K562 (cell line): ENCODE results near the gene COMP. TPM values are rescaled to one million over a fixed set of nuclear protein-coding genes. Genes with fewer than 3 reads are reported as not detected.
A peak's percentile ranks its signal among the peaks of the same experiment; 100 is the strongest.

Source experiments
- ARID4B ChIP-seq: sonication (generic); formaldehyde crosslinking; IDR thresholded peaks from 2 replicates; pipeline ENCODE4 v1.8.0; 2022; ENCODE audit warnings: mild to moderate bottlenecking, missing genetic modification reagents
- BRD9 ChIP-seq: fragments of 450-650 bp; IDR thresholded peaks from 2 replicates; pipeline ENCODE4 v1.6.1; 2018; ENCODE audit warnings: low read depth; ENCODE audit not compliant: partially characterized antibody
- CTCFL ChIP-seq: IDR thresholded peaks from 2 replicates; pipeline ENCODE4 v1.6.1; 2011; ENCODE audit warnings: borderline replicate concordance, low read depth, mild to moderate bottlenecking, moderate library complexity, low read length; ENCODE audit not compliant: insufficient read depth, poor library complexity, severe bottlenecking
- GTF3C2 ChIP-seq: IDR thresholded peaks from 3 replicates; pipeline ENCODE4 v1.6.1; 2011; ENCODE audit warnings: borderline replicate concordance, mild to moderate bottlenecking, moderate library complexity; ENCODE audit not compliant: insufficient read length; ENCODE audit errors: extremely low read depth
- NFXL1 ChIP-seq: fragments of 450-650 bp; formaldehyde crosslinking; IDR thresholded peaks from 2 replicates; pipeline ENCODE4 v1.4.0; 2021; ENCODE audit warnings: mild to moderate bottlenecking
- NKRF ChIP-seq: fragments of 450-650 bp; IDR thresholded peaks from 2 replicates; pipeline ENCODE4 v1.6.1; 2016; ENCODE audit warnings: borderline replicate concordance
- NONO ChIP-seq, 2 experiments: fragments of 200-400 bp in 1 of 2; fragments of 450-650 bp in 1 of 2; formaldehyde crosslinking in 1 of 2; IDR thresholded peaks; 2 replicates each; pipeline ENCODE4 v1.6.1; 2017; ENCODE audit warnings: low read depth in 2 of 2, mild to moderate bottlenecking in 2 of 2, moderate library complexity in 2 of 2, low read length in 1 of 2
- SIX5 ChIP-seq, 2 experiments: IDR thresholded peaks; 2 replicates each; pipeline ENCODE4 v1.6.1; 2011; ENCODE audit warnings: low read length in 2 of 2, borderline replicate concordance in 1 of 2, low read depth in 1 of 2, mild to moderate bottlenecking in 1 of 2, moderate library complexity in 1 of 2; ENCODE audit not compliant: insufficient read depth in 1 of 2
- SLC30A9 ChIP-seq: fragments of 250-450 bp; sonication (Bioruptor Pico); IDR thresholded peaks from 2 replicates; pipeline ENCODE4 v1.8.0; 2022; ENCODE audit warnings: mild to moderate bottlenecking, moderate library complexity
- SREBF2 ChIP-seq: sonication (generic); formaldehyde crosslinking; IDR thresholded peaks from 2 replicates; pipeline ENCODE4 v1.4.0; 2020; ENCODE audit warnings: mild to moderate bottlenecking, missing genetic modification reagents
- TEAD2 ChIP-seq: fragments of 450-650 bp; IDR thresholded peaks from 2 replicates; pipeline ENCODE4 v1.6.1; 2016; ENCODE audit warnings: missing genetic modification characterization, control low read depth, missing compliant biosample characterization
- ZC3H4 ChIP-seq: sonication (generic); formaldehyde crosslinking; IDR thresholded peaks from 2 replicates; pipeline ENCODE4 v1.9.0; 2021; ENCODE audit warnings: missing genetic modification reagents, borderline replicate concordance
- ZNF311 ChIP-seq: fragments of 250-450 bp; sonication (Bioruptor Pico); IDR thresholded peaks from 2 replicates; pipeline ENCODE4 v1.4.0; 2020; ENCODE audit warnings: mild to moderate bottlenecking, moderate library complexity
- ZNF668 ChIP-seq: fragments of 250-450 bp; sonication (Bioruptor Pico); IDR thresholded peaks from 2 replicates; pipeline ENCODE4 v1.8.0; 2022; ENCODE audit warnings: mild to moderate bottlenecking, inconsistent platforms
- polyA plus RNA-seq, 8 experiments: library from polyadenylated mRNA; depleted of rRNA in 4 of 8; stranded (reverse) in 5 of 8; unstranded in 3 of 8; fragments of >200 nt; fragmentation: Nextera tagmentation in 2 of 8; fragmentation: Illumina TruSeq in 1 of 8; extraction: Ambion mirVana in 2 of 8; extraction: Trizol in 1 of 8; gene quantifications; 2 replicates each; pipeline versions ENCODE4 v1.2.1 to v1.2.3, GENCODE V29; 2011 to 2014; ENCODE audit warnings: inconsistent platforms in 1 of 8, missing spikeins in 1 of 8
- total RNA-seq, 7 experiments: library from RNA; depleted of rRNA in 6 of 7; stranded (reverse); fragments of >200 nt in 6 of 7; fragmentation: Illumina TruSeq in 2 of 7; extraction: Trizol in 2 of 7; gene quantifications; 2 replicates each; pipeline versions ENCODE4 v1.2.1 to v1.2.3, GENCODE V29; 2011 to 2021; ENCODE audit warnings: low replicate concordance in 1 of 7

COMP gene
- total and polyA plus RNA-seq, 9 of the 15 experiments (the other 6 are each of a cell fraction or from before 2014, with no cell fraction given): 0.07 TPM; not detected in 8

GRCh38 chr19:18831524-18832305, 40.6 kb upstream of the COMP start, which contains the start of gene UPF1 (continued):
- TF ChIP-seq GTF3C2 (no peak), SIX5 (IDR thresholded peaks at IDR 0.05; ENCODE audit: borderline replicate concordance in 1 of 2, insufficient read depth in 1 of 2, low read depth in 1 of 2, low read length in 2 of 2) (no peak), ZC3H4 (CRISPR knock-in tag) (no peak), NFXL1 (CRISPR knock-in tag) (no peak), SLC30A9 (CRISPR knock-in tag) (no peak), BRD9 (no peak), SREBF2 (CRISPR knock-in tag) (no peak), ZNF311 (CRISPR knock-in tag) (no peak), TEAD2 (tag) (no peak), CTCFL (no peak), NKRF (no peak), ARID4B (CRISPR knock-in tag) (peak; percentile 9; the same call in 1 of the 2 replicates), ZNF668 (CRISPR knock-in tag) (no peak), NONO (IDR thresholded peaks at IDR 0.05; ENCODE audit: low read depth in 2 of 2, low read length in 1 of 2) (peak; percentile 82 to 92)
